DMS 273 treated with DMSO at 0.1 percent for 48 hours (cell line): ENCODE results near the gene RBM43.

Source experiments
- DNase-seq: peaks from one replicate; lab custom pipeline; 2025; lab: John Stamatoyannopoulos, UW

Gene RBM43

GRCh38 chr2:151217343-151217742, 44.3 kb downstream of the RBM43 start:
- DNase-seq, result no peak

GRCh38 chr2:151207100-151207499, 54.6 kb downstream of the RBM43 start:
- no peak for DNase-seq

GRCh38 chr2:151206446-151206968, 55.2 kb downstream of the RBM43 start:
- DNase-seq, result no peak

GRCh38 chr2:151205571-151205970, 56.1 kb downstream of the RBM43 start:
- no peak for DNase-seq

GRCh38 chr2:151204756-151205155, 56.9 kb downstream of the RBM43 start:
- no peak for DNase-seq

- no peak for DNase-seq
Measured at GRCh38 chr2:151200844-151201243, 60.8 kb downstream of the RBM43 start.

GRCh38 chr2:151200277-151200676, 61.4 kb downstream of the RBM43 start:
- no peak for DNase-seq

- no peak for DNase-seq
Measured at GRCh38 chr2:151198645-151199044, 63.0 kb downstream of the RBM43 start.
